ENCODE measurements around the gene DRC1. TPM values are rescaled to one million over a fixed set of nuclear protein-coding genes. Genes with fewer than 3 reads are reported as not detected.

The DRC1 gene
- total RNA-seq, 2 donors from 2014 or later, result 0.33 to 0.48 TPM

- Mint-ChIP-seq H3K4me3 (no peak overlapping the region), H3K36me3 (ENCODE audit: low read depth) (peaks cover 12% of the 10 kb centered on the region), H3K27me3 (ENCODE audit: insufficient read depth) (no peaks in the 10 kb centered on the region), H3K27ac (peak overlapping the region; percentile 91), H3K4me1 (peaks cover 46% of the 10 kb centered on the region), H3K9me3 (no peaks in the 10 kb centered on the region)
- TF ChIP-seq CTCF (conservative IDR thresholded peaks at IDR 0.05), result no peak
- no peak for DNase-seq
- no peaks in the 10 kb centered on the region for H3K27me3 ChIP-seq (ENCODE audit: control insufficient read depth, insufficient read depth, low read length, poor library complexity, severe bottlenecking)
- H3K4me1 ChIP-seq (ENCODE audit: control insufficient read depth, insufficient read depth, low read length), result peaks cover 8% of the 10 kb centered on the region
- no peak overlapping the region for H3K9ac ChIP-seq (ENCODE audit: extremely low read depth, low read length, poor library complexity, severe bottlenecking)
- peak overlapping the region; percentile 3 for H3K4me3 ChIP-seq (ENCODE audit: low read length)
- H3K9me3 ChIP-seq (ENCODE audit: control insufficient read depth, low read length), result no peaks in the 10 kb centered on the region
- H3K36me3 ChIP-seq (ENCODE audit: control insufficient read depth, insufficient read depth, low read length), result peaks cover 9% of the 10 kb centered on the region
- WGBS, 2 experiments (ENCODE audit: insufficient coverage in 1 of 2, insufficient read length in 1 of 2), result 84% methylated on average over 3 to 4 of the region's 4 CpGs
- H3K27ac ChIP-seq (ENCODE audit: low read depth, low read length), result no peak overlapping the region
Measured at GRCh38 chr2:26359886-26360473, 41.7 kb upstream of the DRC1 start.

- Histone ChIP-seq H3K9ac (ENCODE audit: extremely low read depth, low read length, poor library complexity, severe bottlenecking) (no peak overlapping the region), H3K9me3 (ENCODE audit: control insufficient read depth, low read length) (no peaks in the 10 kb centered on the region), H3K27me3 (ENCODE audit: control insufficient read depth, insufficient read depth, low read length, poor library complexity, severe bottlenecking) (no peaks in the 10 kb centered on the region), H3K4me3 (ENCODE audit: low read length) (no peak overlapping the region), H3K4me1 (ENCODE audit: control insufficient read depth, insufficient read depth, low read length) (peaks cover 9% of the 10 kb centered on the region), H3K27ac (ENCODE audit: low read depth, low read length) (no peak overlapping the region), H3K36me3 (ENCODE audit: control insufficient read depth, insufficient read depth, low read length) (peaks cover 30% of the 10 kb centered on the region)
- Mint-ChIP-seq H3K9me3 (no peaks in the 10 kb centered on the region), H3K27me3 (ENCODE audit: insufficient read depth) (no peaks in the 10 kb centered on the region), H3K4me1 (peaks cover 29% of the 10 kb centered on the region), H3K27ac (no peak overlapping the region), H3K4me3 (no peak overlapping the region), H3K36me3 (ENCODE audit: low read depth) (peaks cover 31% of the 10 kb centered on the region)
- TF ChIP-seq CTCF (conservative IDR thresholded peaks at IDR 0.05), result no peak
- DNase-seq, result no peak
- 95 to 96% methylated on average over 4 of the region's 4 CpGs for whole genome bisulfite sequencing, 2 experiments (ENCODE audit: insufficient coverage in 1 of 2, insufficient read length in 1 of 2)
Measured at GRCh38 chr2:26363323-26363722, 38.4 kb upstream of the DRC1 start.

- DNase-seq, result no peak
- no peaks in the 10 kb centered on the region for H3K9me3 ChIP-seq (ENCODE audit: control insufficient read depth, low read length)
- no peak for TF ChIP-seq CTCF (conservative IDR thresholded peaks at IDR 0.05)
- peaks cover 28% of the 10 kb centered on the region for H3K4me1 Mint-ChIP-seq
- 81 to 100% methylated on average over 1 to 3 of the region's 3 CpGs for WGBS, 2 experiments (ENCODE audit: insufficient coverage in 1 of 2, insufficient read length in 1 of 2)
- H3K36me3 ChIP-seq (ENCODE audit: control insufficient read depth, insufficient read depth, low read length), result peaks cover 32% of the 10 kb centered on the region
- no peak overlapping the region for H3K4me3 ChIP-seq (ENCODE audit: low read length)
- H3K27ac ChIP-seq (ENCODE audit: low read depth, low read length), result no peak overlapping the region
- H3K4me3 Mint-ChIP-seq, result no peak overlapping the region
- H3K9ac ChIP-seq (ENCODE audit: extremely low read depth, low read length, poor library complexity, severe bottlenecking), result no peak overlapping the region
- no peaks in the 10 kb centered on the region for H3K9me3 Mint-ChIP-seq
- H3K36me3 Mint-ChIP-seq (ENCODE audit: low read depth), result peaks cover 36% of the 10 kb centered on the region
- no peaks in the 10 kb centered on the region for H3K27me3 Mint-ChIP-seq (ENCODE audit: insufficient read depth)
- H3K4me1 ChIP-seq (ENCODE audit: control insufficient read depth, insufficient read depth, low read length), result peaks cover 12% of the 10 kb centered on the region
- no peak overlapping the region for H3K27ac Mint-ChIP-seq
- H3K27me3 ChIP-seq (ENCODE audit: control insufficient read depth, insufficient read depth, low read length, poor library complexity, severe bottlenecking), result no peaks in the 10 kb centered on the region
Measured at GRCh38 chr2:26363958-26364357, 37.8 kb upstream of the DRC1 start.

Measured in endodermal cell (in vitro differentiated cells).